Suprapubic skin (tissue), 4 donors: ENCODE measurements around the gene LRP1B.

Experiments
- POLR2A ChIP-seq, 2 donors: fragments of 450-650 bp; IDR thresholded peaks; one replicate each; pipeline ENCODE4 v1.6.1; 2017; ENCODE audit warnings: antibody characterized with exemption in 2 of 2, mild to moderate bottlenecking in 2 of 2, moderate library complexity in 2 of 2
- POLR2AphosphoS5 ChIP-seq, 3 donors: sonication (generic); formaldehyde crosslinking; IDR thresholded peaks; one replicate each; pipeline ENCODE4 v1.6.1; 2017; ENCODE audit warnings: antibody characterized with exemption in 3 of 3
- TF ChIP-seq, protein P1 (sequence below), 2 donors: fragments of 200-600 bp in 1 of 2; fragments of 450-650 bp in 1 of 2; sonication (generic) in 1 of 2; IDR thresholded peaks; one replicate each; pipeline ENCODE4 v1.5.1; 2016 to 2019; ENCODE audit warnings: antibody characterized with exemption in 2 of 2, mild to moderate bottlenecking in 1 of 2, moderate library complexity in 1 of 2

DNA sequence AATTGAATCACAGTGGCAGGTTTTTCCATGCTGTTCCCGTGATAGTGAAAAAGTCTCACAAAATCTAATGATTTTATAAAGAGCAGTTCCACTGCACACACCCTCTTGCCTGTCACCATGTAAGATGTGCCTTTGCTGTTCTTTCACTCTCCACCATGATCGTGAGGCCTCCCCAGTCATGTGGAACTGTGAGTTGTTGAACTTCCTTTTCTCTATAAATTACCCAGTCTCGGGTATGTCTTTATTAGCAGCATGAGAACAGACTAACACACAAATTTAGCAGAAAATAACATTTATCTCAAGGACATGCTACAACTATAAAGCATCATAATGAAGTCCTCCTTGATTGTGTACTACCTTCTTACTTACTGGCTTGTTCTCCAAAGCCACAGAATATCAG, 1526.0 kb downstream of the LRP1B start:
- TF ChIP-seq, protein P1, sequence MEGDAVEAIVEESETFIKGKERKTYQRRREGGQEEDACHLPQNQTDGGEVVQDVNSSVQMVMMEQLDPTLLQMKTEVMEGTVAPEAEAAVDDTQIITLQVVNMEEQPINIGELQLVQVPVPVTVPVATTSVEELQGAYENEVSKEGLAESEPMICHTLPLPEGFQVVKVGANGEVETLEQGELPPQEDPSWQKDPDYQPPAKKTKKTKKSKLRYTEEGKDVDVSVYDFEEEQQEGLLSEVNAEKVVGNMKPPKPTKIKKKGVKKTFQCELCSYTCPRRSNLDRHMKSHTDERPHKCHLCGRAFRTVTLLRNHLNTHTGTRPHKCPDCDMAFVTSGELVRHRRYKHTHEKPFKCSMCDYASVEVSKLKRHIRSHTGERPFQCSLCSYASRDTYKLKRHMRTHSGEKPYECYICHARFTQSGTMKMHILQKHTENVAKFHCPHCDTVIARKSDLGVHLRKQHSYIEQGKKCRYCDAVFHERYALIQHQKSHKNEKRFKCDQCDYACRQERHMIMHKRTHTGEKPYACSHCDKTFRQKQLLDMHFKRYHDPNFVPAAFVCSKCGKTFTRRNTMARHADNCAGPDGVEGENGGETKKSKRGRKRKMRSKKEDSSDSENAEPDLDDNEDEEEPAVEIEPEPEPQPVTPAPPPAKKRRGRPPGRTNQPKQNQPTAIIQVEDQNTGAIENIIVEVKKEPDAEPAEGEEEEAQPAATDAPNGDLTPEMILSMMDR (IDR thresholded peaks at IDR 0.05): no peak
- TF ChIP-seq POLR2AphosphoS5 (IDR thresholded peaks at IDR 0.05): no peak
- no peak for TF ChIP-seq POLR2A (IDR thresholded peaks at IDR 0.05)
